Endothelial cell of umbilical vein (primary cell): Measurements from ENCODE around the gene CACNA1E. TPM values are rescaled to one million over a fixed set of nuclear protein-coding genes. Genes with fewer than 3 reads are reported as not detected.

Experiments
- BruUV-seq: library from RNA; stranded (reverse); fragments of 400-500 nt; replicated peaks from 2 replicates; lab custom pipeline; 2021; lab: Mats Ljungman, UMichigan
- CTCF ChIA-PET: fragments of 300-600, 350-600 bp; sonication (Branson Sonifier 250); formaldehyde crosslinking; loops from one replicate; lab custom pipeline; 2021; ENCODE audit warnings: antibody characterized with exemption, inconsistent platforms; lab: Charles Lee
- POLR2A ChIA-PET: fragments of 300-600, 350-600 bp; sonication (Branson Sonifier 250); formaldehyde crosslinking; loops from one replicate; lab custom pipeline; 2021; ENCODE audit warnings: antibody characterized with exemption, inconsistent platforms; lab: Charles Lee
- DNase-seq: peaks from one replicate; pipeline ENCODE4 v3.0.0-alpha.2; 2011; ENCODE audit warnings: low read depth, low spot score
- FAIRE-seq: peaks from 2 replicates; lab custom pipeline; 2011; peaks lifted over from hg19 to GRCh38; lab: Jason Lieb, UNC
- H2AFZ ChIP-seq: 2 replicates; pipeline ENCODE4 v1.6.0; 2012; ENCODE audit warnings: low read depth, low read length, control low read depth, inconsistent platforms
- H3K27ac ChIP-seq: 2 replicates; pipeline ENCODE4 v1.5.1; 2011; ENCODE audit warnings: low read depth, mild to moderate bottlenecking, control low read depth, low read length, moderate library complexity; ENCODE audit not compliant: insufficient read depth
- H3K27me3 ChIP-seq, 2 experiments: 2 replicates each; pipeline versions ENCODE4 v1.6.0 to v1.6.1; 2011; ENCODE audit warnings: low read length in 2 of 2, mixed read lengths in 1 of 2; ENCODE audit not compliant: control insufficient read depth in 2 of 2, insufficient read depth in 2 of 2
- H3K36me3 ChIP-seq, 2 experiments: 2 replicates in 1 of 2; 3 replicates in 1 of 2; pipeline ENCODE4 v1.5.1; 2011; ENCODE audit warnings: low read length in 2 of 2, mild to moderate bottlenecking in 1 of 2, moderate library complexity in 1 of 2; ENCODE audit not compliant: control insufficient read depth in 2 of 2, insufficient read depth in 2 of 2; ENCODE audit errors: extremely low read depth in 1 of 2
- H3K4me1 ChIP-seq: 3 replicates; pipeline ENCODE4 v1.5.1; 2011; ENCODE audit warnings: mild to moderate bottlenecking, low read length; ENCODE audit not compliant: control insufficient read depth, insufficient read depth; ENCODE audit errors: extremely low read depth
- H3K4me2 ChIP-seq: 2 replicates; pipeline ENCODE4 v1.6.1; 2011; ENCODE audit warnings: low read length, control low read depth, mixed read lengths; ENCODE audit not compliant: insufficient read depth
- H3K4me3 ChIP-seq, 3 experiments: fragments of 200-600 bp in 1 of 3; sonication (generic), shearing (Covaris generic) in 1 of 3; replicated peaks in 1 of 3; 2 replicates each; pipeline ENCODE4 v1.5.1; 2011 to 2016; ENCODE audit warnings: control low read depth in 3 of 3, low read length in 3 of 3, mild to moderate bottlenecking in 2 of 3, inconsistent platforms in 1 of 3, low read depth in 1 of 3, moderate library complexity in 1 of 3; ENCODE audit not compliant: insufficient read depth in 1 of 3
- H3K79me2 ChIP-seq: 2 replicates; pipeline ENCODE4 v1.6.0; 2012; ENCODE audit warnings: low read length, inconsistent platforms; ENCODE audit not compliant: control insufficient read depth, insufficient read depth
- H3K9ac ChIP-seq: replicated peaks from 2 replicates; pipeline ENCODE3; 2011; ENCODE audit warnings: low read length, control low read depth; ENCODE audit not compliant: insufficient read depth; ENCODE audit errors: extremely low read depth
- H3K9me1 ChIP-seq: replicated peaks from 3 replicates; pipeline ENCODE4 v1.6.0; 2011; ENCODE audit warnings: mild to moderate bottlenecking, low read length; ENCODE audit not compliant: control insufficient read depth, insufficient read depth; ENCODE audit errors: extremely low read depth
- H3K9me3 ChIP-seq: replicated peaks from 2 replicates; pipeline ENCODE4 v1.5.1; 2012; ENCODE audit warnings: low read length, inconsistent platforms; ENCODE audit not compliant: control insufficient read depth, insufficient read depth
- H4K20me1 ChIP-seq: replicated peaks from 2 replicates; pipeline ENCODE3; 2011; ENCODE audit warnings: mild to moderate bottlenecking, low read length; ENCODE audit not compliant: control insufficient read depth, insufficient read depth; ENCODE audit errors: extremely low read depth
- CTCF ChIP-seq, 2 donors: IDR thresholded peaks; 1 replicate in 1 of 2; 2 replicates in 1 of 2; pipeline ENCODE4 v1.5.1; 2011; ENCODE audit warnings: low read length in 2 of 2, mild to moderate bottlenecking in 2 of 2, moderate library complexity in 2 of 2, control low read depth in 1 of 2, inconsistent platforms in 1 of 2, low read depth in 1 of 2; ENCODE audit not compliant: insufficient read depth in 1 of 2; ENCODE audit errors: extremely low read depth in 1 of 2
- EZH2 ChIP-seq: IDR thresholded peaks from 2 replicates; pipeline ENCODE4 v1.6.1; 2012; ENCODE audit warnings: borderline replicate concordance, low read depth, mild to moderate bottlenecking, moderate library complexity, low read length, inconsistent platforms; ENCODE audit not compliant: severe bottlenecking
- FOS ChIP-seq: IDR thresholded peaks from 2 replicates; pipeline ENCODE4 v1.6.1; 2011; ENCODE audit warnings: mild to moderate bottlenecking, low read length, moderate library complexity, borderline replicate concordance; ENCODE audit not compliant: insufficient read depth
- GATA2 ChIP-seq: IDR thresholded peaks from 2 replicates; pipeline ENCODE4 v1.7.0; 2011; ENCODE audit warnings: low read depth, mild to moderate bottlenecking, moderate library complexity, mixed read lengths, low read length; ENCODE audit not compliant: insufficient read length, insufficient read depth
- JUN ChIP-seq: IDR thresholded peaks from 2 replicates; pipeline ENCODE4 v1.6.1; 2011; ENCODE audit warnings: borderline replicate concordance, low read depth; ENCODE audit not compliant: insufficient read length, insufficient read depth
- MAX ChIP-seq: IDR thresholded peaks from 2 replicates; pipeline ENCODE4 v1.6.1; 2011; ENCODE audit not compliant: insufficient read depth, insufficient read length
- MYC ChIP-seq: IDR thresholded peaks from one replicate; pipeline ENCODE4 v1.6.1; 2011; ENCODE audit warnings: mild to moderate bottlenecking, low read depth, low read length
- POLR2A ChIP-seq: IDR thresholded peaks from 2 replicates; pipeline ENCODE4 v1.6.1; 2012; ENCODE audit warnings: low read depth, mild to moderate bottlenecking, control low read depth, low read length
- POLR2AphosphoS5 ChIP-seq: IDR thresholded peaks from 2 replicates; pipeline ENCODE4 v1.6.1; 2012; ENCODE audit warnings: low read depth, mild to moderate bottlenecking, control low read depth, low read length, moderate library complexity; ENCODE audit not compliant: insufficient read depth
- dilution Hi-C: fragments of 300-500 bp; cut with MboI; formaldehyde crosslinking; loops from one replicate; pipeline ENCODE4 v1.15.0; 2019; ENCODE audit warnings: low sequenced_read_pairs; ENCODE audit not compliant: extremely low pct_ligation_motif_present
- intact Hi-C: fragments of 100-400 bp; cut with micrococcal nuclease; formaldehyde crosslinking; loops from one replicate; pipeline ENCODE4 v1.10.0; 2022
- polyA plus RNA-seq, 4 experiments: library from polyadenylated mRNA; depleted of rRNA in 3 of 4; stranded (reverse) in 3 of 4; unstranded in 1 of 4; fragments of >200 nt; gene quantifications; 2 replicates each; pipeline versions ENCODE4 v1.2.1 to v1.2.3, GENCODE V29; 2011 to 2012; ENCODE audit warnings: missing spikeins in 1 of 4
- total RNA-seq: library from RNA; stranded (reverse); gene quantifications from 2 replicates; pipeline ENCODE4 v1.2.3, GENCODE V29; 2021

Gene CACNA1E
- total and polyA plus RNA-seq, 2 donors (not counting 3 experiments of a cell fraction or from before 2014, with no cell fraction given): not detected

DNA sequence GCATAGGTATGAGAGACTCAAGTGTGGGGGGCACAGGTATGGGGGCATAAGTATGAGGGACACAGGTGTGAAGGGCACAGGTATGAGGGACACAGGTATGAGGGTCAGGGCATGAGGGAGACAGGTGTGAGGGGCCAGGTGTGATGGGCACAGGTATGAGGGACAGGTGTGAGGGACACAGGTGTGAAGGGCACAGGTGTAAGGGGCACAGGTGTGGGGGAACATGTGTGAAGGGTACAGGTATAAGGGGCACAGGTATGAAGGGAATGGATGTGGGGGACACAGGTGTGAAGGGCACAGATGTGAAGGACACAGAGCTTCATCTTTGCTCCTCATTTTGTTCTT, 41.2 kb upstream of the CACNA1E start:
- FAIRE-seq: no peak
- Histone ChIP-seq H3K27me3 (no peaks in the 10 kb centered on the region), H3K27ac (no peak overlapping the region), H4K20me1 (no peaks in the 10 kb centered on the region), H2AFZ (no peak overlapping the region), H3K79me2 (no peaks in the 10 kb centered on the region), H3K4me2 (no peak overlapping the region), H3K9me3 (no peaks in the 10 kb centered on the region), H3K4me3 (no peak overlapping the region), H3K9me1 (no peaks in the 10 kb centered on the region), H3K4me1 (no peaks in the 10 kb centered on the region), H3K36me3 (no peaks in the 10 kb centered on the region), H3K9ac (no peak overlapping the region)
- DNase-seq: no peak
- BruUV-seq: no TSS peak
- intact Hi-C loops: no loop called here
- TF ChIP-seq POLR2A (no peak), GATA2 (no peak), JUN (no peak), FOS (no peak), MYC (no peak), MAX (no peak), CTCF (IDR thresholded peaks at IDR 0.05; ENCODE audit: extremely low read depth in 1 of 2, insufficient read depth in 1 of 2, low read depth in 1 of 2, low read length in 2 of 2) (no peak), POLR2AphosphoS5 (no peak), EZH2 (no peak)
- POLR2A ChIA-PET: no interaction called here
- CTCF ChIA-PET: no interaction called here
- dilution Hi-C loops: no loop called here
